ENCODE data around the gene CDH11. TPM values are rescaled to one million over a fixed set of nuclear protein-coding genes. Genes with fewer than 3 reads are reported as not detected.

Gene CDH11
- total RNA-seq, 4 donors from 2014 or later: 12.4 to 60.8 (median 37.3) TPM

GRCh38 chr16:65069766-65070165, 52.1 kb downstream of the CDH11 start:
- TF ChIP-seq CTCF (IDR thresholded peaks at IDR 0.05; ENCODE audit: low read depth): no peak

- no peak for TF ChIP-seq CTCF (IDR thresholded peaks at IDR 0.05; ENCODE audit: low read depth)
These were observed 52.8 kb downstream of the CDH11 start for GRCh38 chr16:65069065-65069464.

GRCh38 chr16:65068151-65068740, 53.6 kb downstream of the CDH11 start:
- no peak for TF ChIP-seq CTCF (IDR thresholded peaks at IDR 0.05; ENCODE audit: low read depth)

- TF ChIP-seq CTCF (IDR thresholded peaks at IDR 0.05; ENCODE audit: low read depth): no peak
These were observed 55.2 kb downstream of the CDH11 start for GRCh38 chr16:65066651-65067050.

GRCh38 chr16:65065031-65065430, 56.8 kb downstream of the CDH11 start:
- TF ChIP-seq CTCF (IDR thresholded peaks at IDR 0.05; ENCODE audit: low read depth): no peak

GRCh38 chr16:65064131-65064530, 57.7 kb downstream of the CDH11 start:
- no peak for TF ChIP-seq CTCF (IDR thresholded peaks at IDR 0.05; ENCODE audit: low read depth)

GRCh38 chr16:65062736-65063583, 58.9 kb downstream of the CDH11 start:
- TF ChIP-seq CTCF (IDR thresholded peaks at IDR 0.05; ENCODE audit: low read depth): no peak
